Posterior vena cava (tissue), 2 donors: ENCODE data around the gene ACY1. TPM values are rescaled to one million over a fixed set of nuclear protein-coding genes. Genes with fewer than 3 reads are reported as not detected.
A peak's percentile ranks its signal among the peaks of the same experiment; 100 is the strongest.

Experiments used
- DNase-seq: peaks from one replicate; pipeline ENCODE4 v3.0.0-alpha.2; 2020; ENCODE audit warnings: low spot score
- intact Hi-C, 2 donors: fragments of 100-400 bp; cut with DNase I; formaldehyde crosslinking; loops; one replicate each; pipeline versions ENCODE4 v1.14.1 to v1.14.2; 2022 to 2023
- long read RNA-seq, 2 donors: library from polyadenylated mRNA; unstranded; transcript quantifications; one replicate each; pipeline ENCODE4 v2.0.0, GENCODE V29; 2020 to 2021
- total RNA-seq, 2 donors: library from RNA; stranded (reverse); fragmentation: NEBNext Ultra II Directional; extraction: Animal tissue kit (Norgen Biotek cat#: 25700); gene quantifications; one replicate each; pipeline ENCODE4 v1.2.1, GENCODE V29; 2021
- donor health status: DM: yes; HTN: yes; CAD: no.
- donor health status: DM: yes; HTN: yes; CAD: no.

Gene ACY1
- 10 to 100 TPM; 11.8 to 12.3 TPM for total RNA-seq
- long read RNA-seq, donor 1, partial matches to known transcripts = 0 of 6 reads
- long read RNA-seq, donor 1, other reads (novel, unspliced or antisense) = 0 of 6 reads
- long read RNA-seq, donor 2, transcript ACY1-215 (15 exons, 1,684 nt) = major isoform, 41 of 56 reads
- long read RNA-seq, donor 2, partial matches to known transcripts = 0 of 56 reads
- long read RNA-seq, donor 2, other reads (novel, unspliced or antisense) = 8 of 56 reads

- DNase-seq = peak; percentile 97
- intact Hi-C loops = no loop called here
Measured at GRCh38 chr3:51982838-51983577, at the start of gene ACY1. ACY1 (plus strand) TSS chr3:51983535; CDS start chr3:51984065, 530 bp downstream.

GRCh38 chr3:51934139-51934850 lies 49.0 kb upstream of the ACY1 start:
- DNase-seq = peak; percentile 69
- intact Hi-C loops = no loop called here

GRCh38 chr3:51934991-51935885 lies 48.1 kb upstream of the ACY1 start:
- intact Hi-C loops = no loop called here
- DNase-seq = peak; percentile 76

GRCh38 chr3:51935886-51936755 lies 47.2 kb upstream of the ACY1 start:
- intact Hi-C loops = no loop called here
- peak; percentile 69 for DNase-seq

- DNase-seq = peak; percentile 62
- intact Hi-C loops = no loop called here
Measured at GRCh38 chr3:51937014-51937413, 46.3 kb upstream of the ACY1 start.

GRCh38 chr3:51937611-51938450 lies 45.5 kb upstream of the ACY1 start:
- intact Hi-C loops = no loop called here

GRCh38 chr3:51938780-51939425 lies 44.4 kb upstream of the ACY1 start:
- peak; percentile 38 for DNase-seq
- intact Hi-C loops = no loop called here

More at GRCh38 chr3:51937611-51938450, 45.5 kb upstream of the ACY1 start:
- DNase-seq = peak; percentile 74

GRCh38 chr3:51940648-51941462 lies 42.5 kb upstream of the ACY1 start:
- DNase-seq = peak; percentile 41
- intact Hi-C loops = no loop called here

- DNase-seq = no peak
- intact Hi-C loops = no loop called here
Measured at GRCh38 chr3:51941463-51941797, 41.9 kb upstream of the ACY1 start.

- peak; percentile 100 for DNase-seq
- intact Hi-C loops = loop anchor here in 1 of 2 donors (1.0 kb wide), 1 partner anchor 36 kb away; no protein-coding TSS in a partner anchor
Measured at GRCh38 chr3:51941798-51942602, 41.3 kb upstream of the ACY1 start, which contains the start of the genes PARP3 and RRP9. PARP3 (plus strand) TSS chr3:51942363; CDS start chr3:51943356, 993 bp downstream. RRP9 (minus strand) TSS chr3:51941904; CDS start chr3:51941867, 37 bp downstream.

GRCh38 chr3:51942603-51943450 lies 40.5 kb upstream of the ACY1 start:
- peak; percentile 89 for DNase-seq
- intact Hi-C loops = loop anchor here in 1 of 2 donors (1.0 kb wide), 1 partner anchor 35 kb away; no protein-coding TSS in a partner anchor

GRCh38 chr3:51943451-51944391 lies 39.6 kb upstream of the ACY1 start:
- intact Hi-C loops = no loop called here
- DNase-seq = peak; percentile 79

- intact Hi-C loops = no loop called here
- DNase-seq = peak; percentile 80
Measured at GRCh38 chr3:51944451-51945021, 38.8 kb upstream of the ACY1 start.
